ENCODE data around the gene ZNF3.

ZNF3 gene

DNA sequence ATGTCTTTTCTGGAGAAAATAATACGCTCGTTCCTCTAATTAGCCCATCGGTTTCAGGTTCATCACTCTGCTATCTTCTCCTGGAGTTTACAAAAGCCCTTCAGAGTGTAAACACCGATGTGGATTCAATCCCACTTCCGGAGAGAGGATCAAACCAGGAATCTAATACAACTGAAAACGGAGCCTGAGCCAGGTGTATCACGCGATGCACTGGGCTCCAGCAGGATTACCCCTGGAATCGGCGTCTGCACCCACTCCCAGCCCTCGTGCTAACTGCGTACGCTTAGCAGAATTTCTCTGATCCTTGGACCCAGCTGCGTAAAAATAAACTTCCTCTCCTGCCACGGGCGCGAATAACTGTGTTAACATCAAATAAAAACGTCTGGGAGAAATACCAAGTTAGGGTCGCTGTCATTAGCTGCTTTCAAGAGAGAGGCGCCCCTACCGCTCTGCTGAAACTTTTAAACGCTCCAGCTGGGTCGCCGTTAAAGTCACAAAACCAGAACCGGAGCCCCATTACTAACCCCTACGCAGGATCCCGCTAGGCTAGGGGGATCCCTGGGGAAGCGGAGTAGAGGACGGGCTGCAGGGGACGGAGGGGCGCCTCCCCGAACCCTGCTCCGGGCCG lies 502 bp downstream of the ZNF3 start:
- Histone ChIP-seq H4K20me1 (ENCODE audit: insufficient read depth, low read length, poor library complexity, severe bottlenecking) (peaks cover 44% of the 10 kb centered on the region), H3K9me2 (replicated peaks; ENCODE audit: low read depth, low read length) (no peaks in the 10 kb centered on the region), H3K79me2 (ENCODE audit: insufficient read depth, low read length) (peaks cover 49% of the 10 kb centered on the region), H3K9ac (ENCODE audit: low read depth, low read length, poor library complexity, severe bottlenecking) (peak overlapping the region; percentile 97), H3K36me3 (ENCODE audit: insufficient read depth, low read length) (peaks cover 20% of the 10 kb centered on the region; the same call in 1 of the 2 replicates), H2AFZ (ENCODE audit: low read length) (no peak overlapping the region), H3K4me1 (ENCODE audit: insufficient read depth, low read length, poor library complexity, severe bottlenecking) (peaks cover 16% of the 10 kb centered on the region), H3K9me3 (ENCODE audit: insufficient read depth, low read depth, low read length) (no peaks in the 10 kb centered on the region), H3K4me2 (ENCODE audit: low read depth, low read length, poor library complexity, severe bottlenecking) (peak overlapping the region; percentile 82), H3K27me3 (ENCODE audit: insufficient read depth, low read length, poor library complexity, severe bottlenecking) (no peaks in the 10 kb centered on the region), H3K4me3 (ENCODE audit: low read length, poor library complexity, severe bottlenecking) (peak overlapping the region; percentile 95), H3F3A (ENCODE audit: low read depth) (no peaks in the 10 kb centered on the region)
- TF ChIP-seq, protein P1, sequence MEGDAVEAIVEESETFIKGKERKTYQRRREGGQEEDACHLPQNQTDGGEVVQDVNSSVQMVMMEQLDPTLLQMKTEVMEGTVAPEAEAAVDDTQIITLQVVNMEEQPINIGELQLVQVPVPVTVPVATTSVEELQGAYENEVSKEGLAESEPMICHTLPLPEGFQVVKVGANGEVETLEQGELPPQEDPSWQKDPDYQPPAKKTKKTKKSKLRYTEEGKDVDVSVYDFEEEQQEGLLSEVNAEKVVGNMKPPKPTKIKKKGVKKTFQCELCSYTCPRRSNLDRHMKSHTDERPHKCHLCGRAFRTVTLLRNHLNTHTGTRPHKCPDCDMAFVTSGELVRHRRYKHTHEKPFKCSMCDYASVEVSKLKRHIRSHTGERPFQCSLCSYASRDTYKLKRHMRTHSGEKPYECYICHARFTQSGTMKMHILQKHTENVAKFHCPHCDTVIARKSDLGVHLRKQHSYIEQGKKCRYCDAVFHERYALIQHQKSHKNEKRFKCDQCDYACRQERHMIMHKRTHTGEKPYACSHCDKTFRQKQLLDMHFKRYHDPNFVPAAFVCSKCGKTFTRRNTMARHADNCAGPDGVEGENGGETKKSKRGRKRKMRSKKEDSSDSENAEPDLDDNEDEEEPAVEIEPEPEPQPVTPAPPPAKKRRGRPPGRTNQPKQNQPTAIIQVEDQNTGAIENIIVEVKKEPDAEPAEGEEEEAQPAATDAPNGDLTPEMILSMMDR (conservative IDR thresholded peaks at IDR 0.05; ENCODE audit: low read length) = no peak
- no peak for TF ChIP-seq EZH2phosphoT487 (IDR thresholded peaks at IDR 0.05; ENCODE audit: borderline replicate concordance)

DNA sequence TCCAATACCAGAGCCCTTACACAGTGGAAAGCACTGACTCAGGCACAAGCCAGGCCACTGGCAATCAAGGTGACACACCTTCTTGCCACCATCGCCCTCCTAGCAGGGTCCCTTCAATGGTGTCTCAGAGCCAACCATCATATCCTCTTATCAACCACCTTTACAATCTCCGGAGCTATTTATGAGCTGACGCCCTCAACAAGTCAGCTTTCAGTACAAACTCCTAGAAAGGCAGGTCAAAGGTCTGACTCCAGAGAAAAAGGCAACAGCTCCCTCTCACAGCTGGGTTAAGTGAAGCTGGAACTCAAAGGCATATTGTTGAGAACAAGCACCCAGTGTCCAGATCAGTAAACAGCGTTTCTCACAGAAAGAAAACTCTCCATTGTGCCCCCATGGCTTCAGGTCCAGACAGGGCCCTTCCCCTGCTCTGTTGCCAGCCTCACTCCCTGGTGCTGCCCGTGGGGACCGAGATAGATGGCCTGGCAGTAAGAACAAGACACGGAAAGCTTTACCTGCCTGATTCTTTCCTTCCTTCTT lies 2.4 kb downstream of the ZNF3 start:
- Histone ChIP-seq H3K9me2 (replicated peaks; ENCODE audit: low read depth, low read length) (no peaks in the 10 kb centered on the region), H4K20me1 (ENCODE audit: insufficient read depth, low read length, poor library complexity, severe bottlenecking) (peaks cover 44% of the 10 kb centered on the region), H3K4me1 (ENCODE audit: insufficient read depth, low read length, poor library complexity, severe bottlenecking) (peaks cover 16% of the 10 kb centered on the region), H3K9ac (ENCODE audit: low read depth, low read length, poor library complexity, severe bottlenecking) (peak overlapping the region; percentile 97), H3K9me3 (ENCODE audit: insufficient read depth, low read depth, low read length) (no peaks in the 10 kb centered on the region), H3K27me3 (ENCODE audit: insufficient read depth, low read length, poor library complexity, severe bottlenecking) (no peaks in the 10 kb centered on the region), H3K4me2 (ENCODE audit: low read depth, low read length, poor library complexity, severe bottlenecking) (peak overlapping the region; percentile 82), H2AFZ (ENCODE audit: low read length) (no peak overlapping the region), H3K36me3 (ENCODE audit: insufficient read depth, low read length) (peaks cover 39% of the 10 kb centered on the region; the same call in 1 of the 2 replicates), H3F3A (ENCODE audit: low read depth) (no peaks in the 10 kb centered on the region), H3K4me3 (ENCODE audit: low read length, poor library complexity, severe bottlenecking) (peak overlapping the region; percentile 95), H3K79me2 (ENCODE audit: insufficient read depth, low read length) (peaks cover 53% of the 10 kb centered on the region)
- TF ChIP-seq EZH2phosphoT487 (IDR thresholded peaks at IDR 0.05; ENCODE audit: borderline replicate concordance) = no peak
- TF ChIP-seq, protein P1 (conservative IDR thresholded peaks at IDR 0.05; ENCODE audit: low read length) = no peak

DNA sequence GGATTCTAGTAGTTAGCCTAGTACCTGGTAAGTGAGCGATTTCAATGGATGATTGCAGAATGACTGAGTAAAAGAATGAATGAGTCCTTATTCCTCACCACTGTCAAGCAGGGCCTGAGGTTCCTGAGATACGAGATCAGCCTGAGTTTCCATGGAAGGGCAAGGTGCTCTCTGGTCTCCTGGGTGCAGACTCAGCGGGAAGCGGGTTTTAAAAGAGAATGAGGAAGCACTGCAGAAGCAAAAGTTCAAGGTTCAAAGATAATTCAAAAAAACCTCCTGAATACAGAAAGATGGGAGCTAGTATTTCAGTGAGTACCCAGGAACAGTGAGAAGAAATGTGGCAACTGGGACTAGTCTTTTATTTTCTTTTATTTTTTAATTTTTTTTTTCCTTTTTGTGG lies 4.3 kb downstream of the ZNF3 start:
- peaks cover 44% of the 10 kb centered on the region for H4K20me1 ChIP-seq (ENCODE audit: insufficient read depth, low read length, poor library complexity, severe bottlenecking)
- no peak overlapping the region for H3K4me2 ChIP-seq (ENCODE audit: low read depth, low read length, poor library complexity, severe bottlenecking)
- H3K27me3 ChIP-seq (ENCODE audit: insufficient read depth, low read length, poor library complexity, severe bottlenecking) = no peaks in the 10 kb centered on the region
- peaks cover 53% of the 10 kb centered on the region for H3K79me2 ChIP-seq (ENCODE audit: insufficient read depth, low read length)
- H3K36me3 ChIP-seq (ENCODE audit: insufficient read depth, low read length) = peaks cover 58% of the 10 kb centered on the region
- TF ChIP-seq, protein P1 (conservative IDR thresholded peaks at IDR 0.05; ENCODE audit: low read length) = no peak
- TF ChIP-seq EZH2phosphoT487 (IDR thresholded peaks at IDR 0.05; ENCODE audit: borderline replicate concordance) = no peak
- H3F3A ChIP-seq (ENCODE audit: low read depth) = no peaks in the 10 kb centered on the region
- peaks cover 16% of the 10 kb centered on the region for H3K4me1 ChIP-seq (ENCODE audit: insufficient read depth, low read length, poor library complexity, severe bottlenecking)
- H3K9ac ChIP-seq (ENCODE audit: low read depth, low read length, poor library complexity, severe bottlenecking) = no peak overlapping the region
- H3K9me3 ChIP-seq (ENCODE audit: insufficient read depth, low read depth, low read length) = peaks cover 7% of the 10 kb centered on the region; the same call in 1 of the 2 replicates
- no peaks in the 10 kb centered on the region for H3K9me2 ChIP-seq (replicated peaks; ENCODE audit: low read depth, low read length)
- no peak overlapping the region for H3K4me3 ChIP-seq (ENCODE audit: low read length, poor library complexity, severe bottlenecking)
- H2AFZ ChIP-seq (ENCODE audit: low read length) = no peak overlapping the region
